H9 (cell line): ENCODE measurements around the gene BICDL1. TPM values are rescaled to one million over a fixed set of nuclear protein-coding genes. Genes with fewer than 3 reads are reported as not detected.

Source experiments
- DNase-seq: peaks from one replicate; pipeline ENCODE4 v3.0.0-alpha.2; 2017
- H2AFZ ChIP-seq: one replicate; pipeline ENCODE4 v1.6.1; 2013; ENCODE audit warnings: mild to moderate bottlenecking, low read length, control low read depth, moderate library complexity
- H2AK5ac ChIP-seq: 2 replicates; pipeline ENCODE4 v1.6.1; 2013; ENCODE audit warnings: low read length, control low read depth, mixed read lengths; ENCODE audit not compliant: insufficient read length
- H2BK120ac ChIP-seq: one replicate; pipeline ENCODE4 v1.6.1; 2013; ENCODE audit warnings: low read depth, mild to moderate bottlenecking, low read length, control low read depth, inconsistent platforms; ENCODE audit not compliant: poor library complexity, severe bottlenecking
- H2BK12ac ChIP-seq: 2 replicates; pipeline ENCODE4 v1.6.1; 2013; ENCODE audit warnings: low read length, control low read depth, mixed read lengths, low read depth; ENCODE audit not compliant: insufficient read length
- H2BK15ac ChIP-seq: 2 replicates; pipeline ENCODE4 v1.6.1; 2013; ENCODE audit warnings: low read depth, low read length, control low read depth
- H2BK20ac ChIP-seq: one replicate; pipeline ENCODE4 v1.6.1; 2013; ENCODE audit warnings: low read depth, mild to moderate bottlenecking, low read length, control low read depth, inconsistent platforms; ENCODE audit not compliant: poor library complexity, severe bottlenecking
- H2BK5ac ChIP-seq: 2 replicates; pipeline ENCODE4 v1.6.1; 2013; ENCODE audit warnings: low read length, control low read depth, mixed read lengths; ENCODE audit not compliant: insufficient read length
- H3K14ac ChIP-seq: 2 replicates; pipeline ENCODE4 v1.6.1; 2013; ENCODE audit warnings: low read length, control low read depth; ENCODE audit not compliant: insufficient read depth
- H3K18ac ChIP-seq: 2 replicates; pipeline ENCODE4 v1.6.1; 2013; ENCODE audit warnings: low read depth, mild to moderate bottlenecking, mixed read lengths, low read length, control low read depth; ENCODE audit not compliant: insufficient read length
- H3K23ac ChIP-seq: 2 replicates; pipeline ENCODE4 v1.6.1; 2013; ENCODE audit warnings: low read length, control low read depth, mixed read lengths, low read depth; ENCODE audit not compliant: insufficient read length
- H3K23me2 ChIP-seq: 2 replicates; pipeline ENCODE4 v1.6.1; 2013; ENCODE audit warnings: low read depth, mild to moderate bottlenecking, mixed read lengths, low read length, control low read depth; ENCODE audit not compliant: insufficient read length, poor library complexity, severe bottlenecking
- H3K27ac ChIP-seq: 2 replicates; pipeline ENCODE4 v1.5.1; 2013; ENCODE audit warnings: low read length, control low read depth, mixed read lengths, low read depth; ENCODE audit not compliant: insufficient read length
- H3K27me3 ChIP-seq: 2 replicates; pipeline ENCODE4 v1.6.1; 2013; ENCODE audit warnings: low read length, control low read depth, inconsistent platforms; ENCODE audit not compliant: insufficient read depth
- H3K4ac ChIP-seq: 2 replicates; pipeline ENCODE4 v1.6.1; 2013; ENCODE audit warnings: low read depth, mild to moderate bottlenecking, control low read depth, inconsistent platforms, low read length, moderate library complexity
- H3K4me1 ChIP-seq: 2 replicates; pipeline ENCODE4 v1.6.1; 2013; ENCODE audit warnings: low read length, control low read depth, inconsistent platforms; ENCODE audit not compliant: insufficient read depth
- H3K4me2 ChIP-seq: 2 replicates; pipeline ENCODE4 v1.6.1; 2013; ENCODE audit warnings: low read length, control low read depth, mixed read lengths; ENCODE audit not compliant: insufficient read length, insufficient read depth
- H3K56ac ChIP-seq: 2 replicates; pipeline ENCODE4 v1.6.1; 2013; ENCODE audit warnings: low read depth, mild to moderate bottlenecking, mixed read lengths, low read length, control low read depth; ENCODE audit not compliant: insufficient read length
- H3K79me1 ChIP-seq: 2 replicates; pipeline ENCODE4 v1.6.1; 2013; ENCODE audit warnings: low read depth, mild to moderate bottlenecking, moderate library complexity, low read length, control low read depth, inconsistent platforms; ENCODE audit not compliant: insufficient read depth, poor library complexity, severe bottlenecking
- H3K79me2 ChIP-seq: 2 replicates; pipeline ENCODE4 v1.6.1; 2013; ENCODE audit warnings: low read length, control low read depth, inconsistent platforms; ENCODE audit not compliant: insufficient read depth
- H3K9ac ChIP-seq: 2 replicates; pipeline ENCODE4 v1.6.1; 2013; ENCODE audit warnings: low read length, control low read depth, mixed read lengths; ENCODE audit not compliant: insufficient read length; ENCODE audit errors: extremely low read depth
- H3K9me3 ChIP-seq: one replicate; pipeline ENCODE4 v1.6.1; 2013; ENCODE audit warnings: low read depth, low read length, inconsistent platforms; ENCODE audit not compliant: control insufficient read depth
- H3T11ph ChIP-seq: one replicate; pipeline ENCODE4 v1.6.1; 2013; ENCODE audit warnings: mild to moderate bottlenecking, low read length, control low read depth, inconsistent platforms
- H4K20me1 ChIP-seq: one replicate; pipeline ENCODE4 v1.6.1; 2013; ENCODE audit not compliant: control insufficient read depth, insufficient read length, insufficient read depth
- H4K5ac ChIP-seq: 2 replicates; pipeline ENCODE4 v1.6.1; 2013; ENCODE audit warnings: low read depth, mild to moderate bottlenecking, mixed read lengths, low read length, control low read depth; ENCODE audit not compliant: insufficient read length
- H4K8ac ChIP-seq: replicated peaks from 2 replicates; pipeline ENCODE4 v1.6.1; 2013; ENCODE audit warnings: low read length, control low read depth, mixed read lengths, low read depth; ENCODE audit not compliant: insufficient read length
- H4K91ac ChIP-seq: 2 replicates; pipeline ENCODE4 v1.6.1; 2013; ENCODE audit warnings: low read depth, mild to moderate bottlenecking, moderate library complexity, mixed read lengths, low read length, control low read depth; ENCODE audit not compliant: insufficient read length
- H3K27ac Mint-ChIP-seq, 3 experiments: 2 replicates in 2 of 3; 3 replicates in 1 of 3; pipeline ENCODE4 v1.8.0; 2020 to 2021; ENCODE audit warnings: mixed read lengths in 3 of 3, mild to moderate bottlenecking in 1 of 3, moderate library complexity in 1 of 3
- H3K27me3 Mint-ChIP-seq: 2 replicates; pipeline ENCODE4 v1.8.0; 2021; ENCODE audit warnings: low read depth, mild to moderate bottlenecking, moderate library complexity, mixed read lengths
- H3K36me3 Mint-ChIP-seq, 3 experiments: 2 replicates in 2 of 3; 3 replicates in 1 of 3; pipeline ENCODE4 v1.8.0; 2020 to 2021; ENCODE audit warnings: low read depth in 3 of 3, mixed read lengths in 3 of 3; ENCODE audit not compliant: insufficient read depth in 1 of 3
- H3K4me1 Mint-ChIP-seq, 2 experiments: 2 replicates each; pipeline ENCODE4 v1.8.0; 2020; ENCODE audit warnings: mixed read lengths in 2 of 2
- H3K4me3 Mint-ChIP-seq, 2 experiments: 2 replicates in 1 of 2; 3 replicates in 1 of 2; pipeline ENCODE4 v1.8.0; 2020 to 2021; ENCODE audit warnings: mild to moderate bottlenecking in 2 of 2, mixed read lengths in 2 of 2, moderate library complexity in 1 of 2
- H3K9me3 Mint-ChIP-seq, 2 experiments: 2 replicates in 1 of 2; 3 replicates in 1 of 2; pipeline ENCODE4 v1.8.0; 2020; ENCODE audit warnings: mild to moderate bottlenecking in 2 of 2, mixed read lengths in 2 of 2, moderate library complexity in 1 of 2
- WGBS: extraction: QIAGEN DNeasy Blood & Tissue Kit; methylation state at CpG from one replicate; pipeline ENCODE4 v1.1.7; 2013; ENCODE audit warnings: missing lambda C conversion rate, low lambda C conversion rate, mixed read lengths; ENCODE audit not compliant: insufficient read length; ENCODE audit errors: extremely low coverage; 5-methylcytosine and 5-hydroxymethylcytosine counted together
- total RNA-seq: library from RNA; stranded (reverse); gene quantifications from 2 replicates; pipeline ENCODE4 v1.2.1, GENCODE V29; 2021
- TF ChIP-seq, protein P1 (sequence below): fragments of 200-600 bp; sonication (generic); conservative IDR thresholded peaks from 3 replicates; pipeline ENCODE4 v1.8.0; 2021; ENCODE audit warnings: antibody characterized with exemption, mild to moderate bottlenecking

The BICDL1 gene
- total RNA-seq, 1 experiment from 2014 or later, result 13.8 TPM

DNA sequence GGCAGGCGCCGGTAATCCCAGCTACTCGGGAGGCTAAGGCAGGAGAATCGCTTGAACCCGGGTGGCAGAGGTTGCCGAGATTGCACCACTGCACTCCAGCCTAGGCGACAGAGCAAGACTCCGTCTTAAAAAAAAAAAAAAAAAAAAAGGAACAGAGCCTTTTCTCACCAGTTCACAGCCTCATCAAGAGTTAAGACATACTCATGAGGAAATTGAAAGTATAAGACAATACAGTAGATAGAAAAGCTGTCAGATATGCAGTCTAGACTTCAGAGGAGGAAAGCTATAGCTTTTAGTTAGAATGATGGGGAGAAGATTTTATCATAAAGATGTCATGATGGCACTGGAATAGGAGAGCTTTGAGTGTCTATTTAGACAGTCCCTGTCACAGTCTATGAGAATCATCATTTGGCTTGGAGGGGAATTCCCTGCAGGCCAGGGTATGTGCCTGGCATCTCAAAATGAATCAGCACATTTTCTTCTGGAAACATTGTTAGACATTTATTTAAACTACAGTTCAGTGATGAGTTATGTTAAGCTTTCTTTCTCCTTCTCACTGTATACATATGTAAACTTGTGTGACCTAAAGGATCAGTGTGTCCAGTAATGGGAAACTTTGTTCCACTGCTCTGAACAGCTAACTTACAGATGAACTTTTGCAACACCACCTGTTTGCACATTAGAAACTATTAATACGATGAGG lies 130.4 kb downstream of the BICDL1 start:
- Histone ChIP-seq H4K20me1 (peaks cover 3% of the 10 kb centered on the region), H3K23ac (no peak overlapping the region), H2BK15ac (no peak overlapping the region), H4K5ac (no peak overlapping the region), H4K8ac (no peak overlapping the region), H3K27me3 (no peaks in the 10 kb centered on the region), H2BK12ac (no peak overlapping the region), H2AK5ac (no peak overlapping the region), H2AFZ (no peak overlapping the region), H3K14ac (no peak overlapping the region), H3K9ac (no peak overlapping the region), H3K4ac (no peak overlapping the region), H3K23me2 (peaks cover 10% of the 10 kb centered on the region), H2BK120ac (no peak overlapping the region), H3K4me1 (peaks cover 6% of the 10 kb centered on the region), H3K79me1 (peaks cover 2% of the 10 kb centered on the region), H3K9me3 (no peaks in the 10 kb centered on the region), H2BK5ac (no peak overlapping the region), H2BK20ac (no peak overlapping the region), H4K91ac (no peak overlapping the region), H3K18ac (no peak overlapping the region), H3K56ac (no peak overlapping the region), H3T11ph (no peak overlapping the region), H3K79me2 (peaks cover 14% of the 10 kb centered on the region; the same call in 1 of the 2 replicates), H3K4me2 (no peak overlapping the region), H3K27ac (no peak overlapping the region)
- TF ChIP-seq, protein P1, sequence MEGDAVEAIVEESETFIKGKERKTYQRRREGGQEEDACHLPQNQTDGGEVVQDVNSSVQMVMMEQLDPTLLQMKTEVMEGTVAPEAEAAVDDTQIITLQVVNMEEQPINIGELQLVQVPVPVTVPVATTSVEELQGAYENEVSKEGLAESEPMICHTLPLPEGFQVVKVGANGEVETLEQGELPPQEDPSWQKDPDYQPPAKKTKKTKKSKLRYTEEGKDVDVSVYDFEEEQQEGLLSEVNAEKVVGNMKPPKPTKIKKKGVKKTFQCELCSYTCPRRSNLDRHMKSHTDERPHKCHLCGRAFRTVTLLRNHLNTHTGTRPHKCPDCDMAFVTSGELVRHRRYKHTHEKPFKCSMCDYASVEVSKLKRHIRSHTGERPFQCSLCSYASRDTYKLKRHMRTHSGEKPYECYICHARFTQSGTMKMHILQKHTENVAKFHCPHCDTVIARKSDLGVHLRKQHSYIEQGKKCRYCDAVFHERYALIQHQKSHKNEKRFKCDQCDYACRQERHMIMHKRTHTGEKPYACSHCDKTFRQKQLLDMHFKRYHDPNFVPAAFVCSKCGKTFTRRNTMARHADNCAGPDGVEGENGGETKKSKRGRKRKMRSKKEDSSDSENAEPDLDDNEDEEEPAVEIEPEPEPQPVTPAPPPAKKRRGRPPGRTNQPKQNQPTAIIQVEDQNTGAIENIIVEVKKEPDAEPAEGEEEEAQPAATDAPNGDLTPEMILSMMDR, result no peak
- Mint-ChIP-seq H3K9me3 (no peaks in the 10 kb centered on the region; a peak in 1 of 5 replicates), H3K4me3 (no peak overlapping the region), H3K27ac (no peak overlapping the region), H3K36me3 (peaks cover 6 to 16% (median 7%) of the 10 kb centered on the region in 3 experiments), H3K27me3 (no peaks in the 10 kb centered on the region; the same call in 1 of the 2 replicates), H3K4me1 (peaks cover 30 to 31% of the 10 kb centered on the region in 2 experiments)
- DNase-seq, result no peak
- no CpG with 5 or more reads among the region's 9 CpGs for WGBS
